OCI-LY7 (cell line): ENCODE data around the gene LDLRAD4. TPM values are rescaled to one million over a fixed set of nuclear protein-coding genes. Genes with fewer than 3 reads are reported as not detected.

Source experiments
- BruUV-seq: library from RNA; stranded (reverse); fragments of 400-500 nt; replicated peaks from 2 replicates; lab custom pipeline; 2021; lab: Mats Ljungman, UMichigan
- CTCF ChIA-PET: fragments of 300-600 bp; sonication (Branson Sonifier 250); formaldehyde crosslinking; loops from one replicate; lab custom pipeline; 2022; ENCODE audit warnings: antibody characterized with exemption; ENCODE audit not compliant: unreplicated experiment; lab: Charles Lee
- POLR2A ChIA-PET: fragments of 300-600 bp; sonication (Branson Sonifier 250); formaldehyde crosslinking; loops from one replicate; lab custom pipeline; 2022; ENCODE audit warnings: antibody characterized with exemption; lab: Charles Lee
- DNase-seq: peaks from one replicate; pipeline ENCODE4 v3.0.0-alpha.2; 2015; ENCODE audit warnings: low spot score
- H2AFZ ChIP-seq: fragments of 200-600 bp; sonication (generic), shearing (Covaris generic); 2 replicates; pipeline ENCODE4 v1.6.1; 2014; ENCODE audit warnings: mild to moderate bottlenecking, antibody characterized with exemption, low read length, moderate library complexity
- H3K27ac ChIP-seq: fragments of 200-600 bp; sonication (generic); 2 replicates; pipeline ENCODE4 v1.5.1; 2014; ENCODE audit warnings: mixed run types, low read depth, mild to moderate bottlenecking, moderate library complexity, low read length, inconsistent platforms; ENCODE audit not compliant: poor library complexity, severe bottlenecking
- H3K36me3 ChIP-seq: fragments of 200-600 bp; sonication (generic); 2 replicates; pipeline ENCODE4 v1.6.1; 2014; ENCODE audit warnings: mild to moderate bottlenecking, antibody characterized with exemption, low read length, moderate library complexity, mixed read lengths; ENCODE audit not compliant: insufficient read depth
- H3K4me1 ChIP-seq: fragments of 200-600 bp; sonication (generic); 2 replicates; pipeline ENCODE4 v1.5.1; 2014; ENCODE audit warnings: mild to moderate bottlenecking, low read length; ENCODE audit not compliant: insufficient read depth, poor library complexity, severe bottlenecking
- H3K4me2 ChIP-seq: fragments of 200-600 bp; sonication (generic); 2 replicates; pipeline ENCODE4 v1.6.1; 2014; ENCODE audit warnings: mild to moderate bottlenecking, low read length
- H3K4me3 ChIP-seq: fragments of 200-600 bp; sonication (generic); 2 replicates; pipeline ENCODE4 v1.5.1; 2014; ENCODE audit warnings: mild to moderate bottlenecking, low read depth, low read length; ENCODE audit not compliant: poor library complexity, severe bottlenecking
- H3K79me2 ChIP-seq: fragments of 200-600 bp; sonication (generic); 2 replicates; pipeline ENCODE4 v1.6.1; 2016; ENCODE audit warnings: low read depth, mild to moderate bottlenecking, low read length, moderate library complexity, mixed read lengths; ENCODE audit not compliant: insufficient read depth
- H3K9me2 ChIP-seq: fragments of 200-600 bp; sonication (generic); 2 replicates; pipeline ENCODE4 v1.6.1; 2016; ENCODE audit warnings: mild to moderate bottlenecking, low read length, mixed read lengths; ENCODE audit not compliant: insufficient read depth
- H3K9me3 ChIP-seq: fragments of 200-600 bp; sonication (generic); 2 replicates; pipeline ENCODE4 v1.6.1; 2014; ENCODE audit warnings: mild to moderate bottlenecking, mixed run types, low read length, mixed read lengths
- H4K20me1 ChIP-seq: fragments of 200-600 bp; sonication (generic); 2 replicates; pipeline ENCODE4 v1.6.1; 2014; ENCODE audit warnings: mild to moderate bottlenecking, antibody characterized with exemption, low read length, moderate library complexity, mixed read lengths; ENCODE audit not compliant: insufficient read depth
- EZH2phosphoT487 ChIP-seq: fragments of 200-600 bp; sonication (generic); IDR thresholded peaks from 2 replicates; pipeline ENCODE4 v1.6.1; 2018; ENCODE audit warnings: low read depth, borderline replicate concordance, mild to moderate bottlenecking, mixed run types, antibody characterized with exemption, low read length, moderate library complexity, mixed read lengths
- intact Hi-C: fragments of 100-400 bp; cut with micrococcal nuclease; formaldehyde crosslinking; loops from one replicate; pipeline ENCODE4 v1.10.0; 2022; ENCODE audit not compliant: unreplicated experiment
- total RNA-seq, 2 experiments: library from RNA; depleted of rRNA in 1 of 2; stranded (reverse); fragments of >200 nt in 1 of 2; shearing (Covaris generic) in 1 of 2; gene quantifications; 2 replicates each; pipeline ENCODE4 v1.2.3, GENCODE V29; 2014 to 2022
- TF ChIP-seq, protein P1 (sequence below): fragments of 200-600 bp; sonication (generic); conservative IDR thresholded peaks from 2 replicates; pipeline ENCODE4 v1.5.1; 2014; ENCODE audit warnings: mild to moderate bottlenecking, antibody characterized with exemption, low read length, moderate library complexity, mixed read lengths

The LDLRAD4 gene
- total RNA-seq, 2 experiments from 2014 or later = 26.2 to 43.8 TPM

DNA sequence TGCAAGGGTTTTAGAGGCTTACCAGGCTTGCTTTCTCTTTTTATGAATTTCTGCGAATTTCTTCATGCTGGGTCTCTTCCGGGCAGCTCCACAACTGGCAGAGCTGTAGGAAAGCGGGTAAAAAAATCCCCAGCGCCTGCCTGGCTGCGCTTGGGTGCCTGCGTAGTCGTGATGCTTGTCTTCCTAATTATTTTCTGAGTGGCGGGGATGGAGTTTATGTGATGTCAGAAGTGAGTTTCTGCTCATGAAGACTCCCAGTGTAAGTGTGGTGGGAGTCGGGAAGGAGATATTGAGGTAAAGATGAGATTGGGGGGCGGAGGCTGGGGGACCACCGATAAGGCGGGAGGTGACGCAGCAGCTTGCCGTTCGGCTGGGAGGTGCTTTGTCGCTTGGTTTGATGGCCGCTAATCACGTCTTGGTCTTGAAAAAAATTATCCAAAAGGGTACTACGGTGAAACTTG, 229.8 kb downstream of the LDLRAD4 start:
- POLR2A ChIA-PET = interaction anchor here (0.7 kb wide), 1 partner anchor 15 kb away, joined by 3 read pairs; no protein-coding TSS in a partner anchor
- Histone ChIP-seq H4K20me1 (no peaks in the 10 kb centered on the region), H3K36me3 (no peaks in the 10 kb centered on the region), H3K79me2 (no peaks in the 10 kb centered on the region), H3K4me3 (no peak overlapping the region), H3K9me2 (no peaks in the 10 kb centered on the region), H2AFZ (no peak overlapping the region), H3K4me2 (peak overlapping the region; percentile 11; the same call in 1 of the 2 replicates), H3K27ac (no peak overlapping the region), H3K9me3 (no peaks in the 10 kb centered on the region), H3K4me1 (peaks cover 9% of the 10 kb centered on the region)
- BruUV-seq = no TSS peak
- CTCF ChIA-PET = no interaction called here
- TF ChIP-seq EZH2phosphoT487 = no peak
- TF ChIP-seq, protein P1, sequence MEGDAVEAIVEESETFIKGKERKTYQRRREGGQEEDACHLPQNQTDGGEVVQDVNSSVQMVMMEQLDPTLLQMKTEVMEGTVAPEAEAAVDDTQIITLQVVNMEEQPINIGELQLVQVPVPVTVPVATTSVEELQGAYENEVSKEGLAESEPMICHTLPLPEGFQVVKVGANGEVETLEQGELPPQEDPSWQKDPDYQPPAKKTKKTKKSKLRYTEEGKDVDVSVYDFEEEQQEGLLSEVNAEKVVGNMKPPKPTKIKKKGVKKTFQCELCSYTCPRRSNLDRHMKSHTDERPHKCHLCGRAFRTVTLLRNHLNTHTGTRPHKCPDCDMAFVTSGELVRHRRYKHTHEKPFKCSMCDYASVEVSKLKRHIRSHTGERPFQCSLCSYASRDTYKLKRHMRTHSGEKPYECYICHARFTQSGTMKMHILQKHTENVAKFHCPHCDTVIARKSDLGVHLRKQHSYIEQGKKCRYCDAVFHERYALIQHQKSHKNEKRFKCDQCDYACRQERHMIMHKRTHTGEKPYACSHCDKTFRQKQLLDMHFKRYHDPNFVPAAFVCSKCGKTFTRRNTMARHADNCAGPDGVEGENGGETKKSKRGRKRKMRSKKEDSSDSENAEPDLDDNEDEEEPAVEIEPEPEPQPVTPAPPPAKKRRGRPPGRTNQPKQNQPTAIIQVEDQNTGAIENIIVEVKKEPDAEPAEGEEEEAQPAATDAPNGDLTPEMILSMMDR = no peak
- intact Hi-C loops = no loop called here
- no peak for DNase-seq

DNA sequence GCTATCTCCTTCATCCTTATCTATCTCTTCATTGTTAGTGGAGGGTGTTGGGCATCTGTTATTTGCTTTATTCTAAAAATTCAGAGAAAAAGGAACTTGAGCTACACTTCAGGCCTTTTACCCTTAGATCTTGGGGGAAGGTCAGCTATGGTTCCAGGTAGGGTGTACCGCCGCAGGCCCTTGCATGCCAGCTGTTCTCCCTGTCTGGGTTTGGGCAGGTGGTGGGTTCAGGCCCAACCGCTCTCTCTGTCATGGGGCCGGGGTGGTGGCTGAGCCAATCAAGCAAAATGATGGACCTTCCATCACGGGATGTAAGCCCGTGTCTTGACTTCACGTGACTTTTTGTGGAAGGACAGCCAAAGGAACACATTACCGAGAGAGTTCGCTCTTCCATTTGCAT, 231.1 kb downstream of the LDLRAD4 start:
- H3K9me3 ChIP-seq = no peaks in the 10 kb centered on the region
- H3K9me2 ChIP-seq = no peaks in the 10 kb centered on the region
- ChIA-PET POLR2A (no interaction called here), CTCF (no interaction called here)
- peaks cover 9% of the 10 kb centered on the region for H3K4me1 ChIP-seq
- H4K20me1 ChIP-seq = no peaks in the 10 kb centered on the region
- intact Hi-C loops = no loop called here
- H2AFZ ChIP-seq = no peak overlapping the region
- no TSS peak for BruUV-seq
- H3K36me3 ChIP-seq = no peaks in the 10 kb centered on the region
- H3K79me2 ChIP-seq = no peaks in the 10 kb centered on the region
- H3K27ac ChIP-seq = no peak overlapping the region
- TF ChIP-seq EZH2phosphoT487 = no peak
- TF ChIP-seq, protein P1 = no peak
- no peak for DNase-seq
- H3K4me3 ChIP-seq = no peak overlapping the region
- no peak overlapping the region for H3K4me2 ChIP-seq

DNA sequence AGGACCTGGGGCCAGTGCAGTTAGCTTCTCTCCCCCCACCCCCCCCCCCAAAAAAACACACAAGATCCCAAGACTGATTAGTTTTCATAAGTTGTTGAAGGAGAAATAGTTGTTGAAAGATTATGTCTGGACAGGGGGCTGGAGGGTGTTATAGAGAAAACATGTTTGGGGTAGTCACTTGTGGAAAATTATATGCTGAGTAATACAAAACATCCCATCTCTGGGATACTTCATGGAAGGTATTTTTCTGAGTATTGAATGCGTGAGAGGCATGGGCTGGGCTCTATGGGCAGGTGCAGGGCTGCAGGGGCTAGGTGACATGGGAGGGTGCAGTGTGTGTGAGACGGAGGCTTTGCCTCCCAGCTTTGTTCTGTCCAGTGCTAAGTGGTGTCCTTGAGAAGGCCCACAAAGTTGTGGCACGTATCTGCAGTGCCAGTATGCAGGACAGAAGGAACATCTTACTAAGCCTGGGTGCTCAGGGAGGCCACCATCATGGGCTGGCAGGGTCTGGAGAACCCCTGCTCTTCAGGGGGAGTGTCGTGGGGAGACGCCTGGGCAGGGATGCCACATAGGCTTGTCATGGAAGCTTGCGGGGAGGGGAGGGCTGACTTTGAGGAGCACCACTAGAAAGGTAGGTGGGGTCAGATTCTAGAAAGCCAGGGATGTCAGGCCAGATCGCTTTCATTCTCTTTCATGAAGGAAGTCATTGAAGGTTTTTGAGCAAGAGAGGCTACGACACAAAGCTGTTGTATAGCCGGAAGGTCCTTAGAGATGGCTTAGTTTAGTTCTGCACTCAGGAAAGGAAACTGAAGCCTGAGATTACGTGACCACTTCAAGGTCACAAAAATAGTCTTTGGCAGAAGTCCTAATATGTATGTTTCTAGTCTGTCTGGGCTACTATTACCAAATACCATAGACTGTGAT, 232.0 kb downstream of the LDLRAD4 start:
- Histone ChIP-seq H3K4me1 (peaks cover 15% of the 10 kb centered on the region), H4K20me1 (no peaks in the 10 kb centered on the region), H2AFZ (no peak overlapping the region), H3K27ac (no peak overlapping the region), H3K4me3 (no peak overlapping the region), H3K79me2 (no peaks in the 10 kb centered on the region), H3K4me2 (no peak overlapping the region), H3K36me3 (no peaks in the 10 kb centered on the region), H3K9me2 (no peaks in the 10 kb centered on the region), H3K9me3 (no peaks in the 10 kb centered on the region)
- ChIA-PET CTCF (no interaction called here), POLR2A (no interaction called here)
- intact Hi-C loops = no loop called here
- no TSS peak for BruUV-seq
- peak; percentile 11 for DNase-seq
- TF ChIP-seq, protein P1 = no peak
- no peak for TF ChIP-seq EZH2phosphoT487
